Subcutaneous adipose tissue (tissue), 4 donors: Measurements from ENCODE around the gene ADAM10. TPM values are rescaled to one million over a fixed set of nuclear protein-coding genes. Genes with fewer than 3 reads are reported as not detected.

Experiments used
- CTCF ChIP-seq: fragments of 450-650 bp; IDR thresholded peaks from one replicate; pipeline ENCODE4 v1.5.1; 2016; ENCODE audit warnings: low read depth, mild to moderate bottlenecking, control low read depth, antibody characterized with exemption, moderate library complexity
- total RNA-seq, 4 donors: library from RNA; depleted of rRNA; stranded (reverse); fragments of >200 nt; gene quantifications; one replicate each; pipeline ENCODE4 v1.1.0, GENCODE V29; 2016

ADAM10 gene
- total RNA-seq, 4 donors from 2014 or later, result 55.4 to 105 (median 57.6) TPM

DNA sequence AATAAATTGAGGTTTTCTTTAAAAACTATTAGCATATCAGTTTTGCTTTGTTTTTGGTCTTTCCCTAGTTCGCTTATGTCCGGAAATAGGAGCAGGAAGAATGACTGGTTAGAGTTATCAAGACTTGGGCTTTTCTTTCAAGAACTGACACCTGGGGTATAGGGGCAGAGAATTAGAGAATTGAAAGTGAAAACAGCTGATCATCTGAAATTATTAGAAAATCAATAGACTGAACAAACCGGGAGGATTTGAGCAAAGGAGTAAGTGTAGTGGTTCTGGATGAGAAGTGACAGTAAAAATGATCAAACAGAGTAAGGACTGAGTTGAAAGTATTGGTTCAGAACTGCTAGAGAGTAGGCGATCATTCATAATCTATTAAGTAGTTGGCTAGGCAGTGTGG, 27.6 kb upstream of the ADAM10 start:
- TF ChIP-seq CTCF, result no peak

DNA sequence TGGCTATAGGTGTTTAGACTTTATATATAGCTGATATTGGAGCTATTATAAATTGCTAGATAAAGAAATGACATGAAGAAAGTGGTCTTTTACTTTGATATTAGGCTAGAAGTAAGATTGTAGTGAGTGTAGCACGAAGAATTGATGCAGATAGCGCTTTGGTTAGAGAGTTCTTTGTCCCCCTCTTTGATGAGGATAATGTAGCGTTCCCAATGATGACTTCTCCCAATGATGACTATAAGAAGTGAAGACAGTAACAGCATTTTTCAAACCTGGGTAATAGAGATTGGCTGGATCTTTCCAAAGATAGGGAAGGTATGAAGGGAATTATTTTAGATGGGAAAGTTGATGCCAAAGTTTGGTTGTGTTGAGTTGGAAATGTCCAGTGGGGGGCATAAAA, 25.9 kb upstream of the ADAM10 start:
- TF ChIP-seq CTCF, result no peak

- no peak for TF ChIP-seq CTCF
Observed at GRCh38 chr15:58773024-58773423, 23.5 kb upstream of the ADAM10 start.

DNA sequence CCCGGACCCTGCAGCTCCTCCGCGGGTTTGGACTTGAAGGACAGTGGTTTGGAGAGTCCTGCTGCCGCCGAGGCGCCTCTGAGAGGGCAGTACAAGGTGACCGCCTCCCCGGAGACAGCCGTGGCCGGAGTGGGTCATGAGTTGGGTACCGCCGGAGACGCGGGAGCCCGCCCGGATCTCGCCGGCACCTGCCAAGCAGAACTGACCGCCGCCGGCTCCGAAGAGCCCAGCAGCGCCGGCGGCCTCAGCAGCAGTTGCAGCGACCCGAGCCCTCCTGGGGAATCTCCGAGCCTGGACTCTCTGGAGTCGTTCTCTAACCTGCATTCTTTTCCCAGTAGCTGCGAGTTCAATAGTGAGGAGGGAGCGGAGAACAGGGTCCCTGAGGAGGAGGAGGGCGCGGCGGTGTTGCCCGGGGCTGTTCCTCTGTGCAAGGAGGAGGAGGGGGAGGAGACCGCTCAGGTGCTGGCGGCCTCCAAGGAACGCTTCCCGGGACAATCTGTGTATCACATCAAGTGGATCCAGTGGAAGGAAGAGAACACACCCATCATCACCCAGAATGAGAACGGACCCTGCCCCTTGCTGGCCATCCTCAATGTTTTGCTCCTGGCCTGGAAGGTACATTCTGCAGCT, 22.2 kb upstream of the ADAM10 start:
- TF ChIP-seq CTCF, result no peak

- no peak for TF ChIP-seq CTCF
Observed at GRCh38 chr15:58770857-58771620, 21.5 kb upstream of the ADAM10 start, which contains the start of gene MINDY2. MINDY2 (plus strand) TSS chr15:58771302; CDS start chr15:58771396, 94 bp downstream.

DNA sequence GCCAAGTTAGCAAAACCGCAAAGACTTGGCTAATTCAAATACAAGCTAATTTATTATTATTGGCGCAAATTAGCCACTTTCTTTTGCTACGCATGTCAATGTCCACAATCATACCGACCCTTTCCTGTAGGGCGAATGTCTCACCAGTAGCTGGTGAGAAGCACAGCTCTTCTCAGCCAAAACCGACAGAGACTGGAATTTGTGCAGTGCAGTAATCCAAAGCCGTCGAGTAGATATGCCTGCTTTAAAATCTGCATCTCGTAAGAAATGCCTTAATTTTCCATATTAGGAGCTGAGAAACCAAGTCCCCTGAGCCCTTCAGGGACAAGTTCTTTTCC, 21.0 kb upstream of the ADAM10 start:
- no peak for TF ChIP-seq CTCF

- TF ChIP-seq CTCF, result no peak
Observed at GRCh38 chr15:58766290-58766689, 16.8 kb upstream of the ADAM10 start.
